ENCODE data around the gene MGLL. TPM values are rescaled to one million over a fixed set of nuclear protein-coding genes. Genes with fewer than 3 reads are reported as not detected.

Gene MGLL
- total RNA-seq, 1 donor from 2014 or later = 12.5 TPM

DNA sequence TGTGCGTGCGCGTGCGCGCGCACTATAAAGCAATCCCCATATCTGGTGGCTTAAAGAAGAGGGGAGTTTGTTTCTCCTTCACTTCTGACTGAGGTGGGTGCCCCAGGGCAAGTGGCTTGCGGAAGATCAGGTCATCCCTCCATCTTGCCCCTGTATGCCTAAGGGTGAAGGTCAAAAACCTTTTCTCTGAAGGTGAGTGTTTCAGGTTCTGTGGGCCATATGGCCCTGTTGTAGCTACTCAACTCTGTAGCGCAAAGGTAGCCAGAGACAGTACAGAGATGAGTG, 144.1 kb downstream of the MGLL start:
- Histone ChIP-seq H3K4me1 (ENCODE audit: control insufficient read depth in 3 of 3, insufficient read depth in 3 of 3, low read length in 3 of 3) (peaks cover 13 to 44% (median 32%) of the 10 kb centered on the region in 3 donors), H3K4me3 (ENCODE audit: low read length in 3 of 3) (no peak overlapping the region), H3K27ac (ENCODE audit: low read depth, low read length) (peak overlapping the region; percentile 18), H3K9me3 (ENCODE audit: control insufficient read depth in 3 of 3, low read length in 3 of 3) (no peaks in the 10 kb centered on the region), H3K36me3 (ENCODE audit: control insufficient read depth in 3 of 3, insufficient read depth in 3 of 3, low read length in 3 of 3) (peaks cover 27 to 44% (median 43%) of the 10 kb centered on the region in 3 donors), H3K9ac (ENCODE audit: low read depth in 1 of 3, low read length in 3 of 3) (no peak overlapping the region), H3K27me3 (ENCODE audit: control insufficient read depth in 3 of 3, insufficient read depth in 3 of 3, low read length in 3 of 3) (no peaks in the 10 kb centered on the region)

DNA sequence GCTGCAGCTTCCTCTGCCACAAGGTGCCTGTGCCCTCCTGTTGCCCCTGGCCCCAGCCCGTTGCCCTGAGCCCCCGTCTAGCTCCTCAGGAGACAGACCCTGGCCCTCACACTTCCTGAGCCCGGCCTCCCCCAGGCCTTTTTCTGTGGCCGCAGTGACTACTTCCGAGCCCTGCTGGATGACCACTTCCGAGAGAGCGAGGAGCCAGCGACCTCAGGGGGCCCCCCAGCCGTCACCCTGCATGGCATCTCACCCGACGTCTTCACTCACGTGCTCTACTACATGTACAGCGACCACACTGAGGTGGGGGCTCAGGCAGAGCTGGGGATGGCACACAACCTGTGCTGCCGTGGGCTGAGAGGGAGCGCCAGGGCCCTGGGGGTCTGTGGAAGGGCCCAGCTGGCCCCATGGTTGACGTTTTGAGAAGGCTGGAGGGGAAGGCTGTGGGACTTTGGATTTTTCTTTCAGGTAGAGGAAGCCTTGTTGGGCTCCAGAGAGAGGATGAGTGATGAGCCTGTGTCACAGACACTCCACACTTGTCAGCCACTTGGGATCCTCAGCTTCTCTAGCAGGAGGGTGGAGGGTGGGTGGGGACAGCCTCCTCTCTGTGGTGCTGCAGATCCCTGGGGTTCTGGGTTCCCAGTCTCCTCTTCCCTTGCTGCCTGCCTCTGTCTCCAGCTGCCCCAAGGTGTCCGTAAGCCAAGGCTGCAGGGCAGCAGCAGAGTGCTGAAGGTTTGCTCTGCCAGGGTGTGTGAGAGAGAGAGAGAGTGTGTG, 144.6 kb downstream of the MGLL start:
- H3K4me1 ChIP-seq (ENCODE audit: control insufficient read depth in 3 of 3, insufficient read depth in 3 of 3, low read length in 3 of 3) = peaks cover 13 to 45% (median 32%) of the 10 kb centered on the region in 3 donors
- H3K27ac ChIP-seq (ENCODE audit: low read depth, low read length) = no peak overlapping the region
- no peak overlapping the region for H3K4me3 ChIP-seq (ENCODE audit: low read length in 3 of 3)
- H3K9me3 ChIP-seq (ENCODE audit: control insufficient read depth in 3 of 3, low read length in 3 of 3) = no peaks in the 10 kb centered on the region
- H3K9ac ChIP-seq (ENCODE audit: low read depth in 1 of 3, low read length in 3 of 3) = no peak overlapping the region
- no peaks in the 10 kb centered on the region for H3K27me3 ChIP-seq (ENCODE audit: control insufficient read depth in 3 of 3, insufficient read depth in 3 of 3, low read length in 3 of 3)
- peaks cover 27 to 44% (median 43%) of the 10 kb centered on the region in 3 donors for H3K36me3 ChIP-seq (ENCODE audit: control insufficient read depth in 3 of 3, insufficient read depth in 3 of 3, low read length in 3 of 3)

DNA sequence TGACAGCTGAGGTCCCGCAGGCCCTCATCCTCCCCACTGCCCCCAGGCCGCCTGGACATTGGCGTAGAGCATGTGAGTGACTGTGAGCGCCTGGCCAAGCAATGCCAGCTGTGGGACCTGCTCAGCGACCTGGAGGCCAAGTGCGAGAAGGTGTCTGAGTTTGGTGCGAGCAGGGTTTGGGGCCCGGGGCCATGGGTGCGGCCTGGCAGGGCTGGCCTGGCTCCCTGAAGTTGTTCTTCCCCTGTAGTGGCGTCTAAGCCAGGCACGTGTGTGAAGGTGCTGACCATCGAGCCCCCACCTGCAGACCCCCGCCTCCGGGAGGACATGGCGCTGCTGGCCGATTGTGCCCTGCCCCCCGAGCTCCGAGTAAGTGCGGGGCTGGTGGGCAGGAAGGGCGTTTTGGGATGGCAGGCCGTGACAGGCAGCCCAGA, 145.4 kb downstream of the MGLL start:
- H3K27me3 ChIP-seq (ENCODE audit: control insufficient read depth in 3 of 3, insufficient read depth in 3 of 3, low read length in 3 of 3) = no peaks in the 10 kb centered on the region
- peaks cover 27 to 44% (median 43%) of the 10 kb centered on the region in 3 donors for H3K36me3 ChIP-seq (ENCODE audit: control insufficient read depth in 3 of 3, insufficient read depth in 3 of 3, low read length in 3 of 3)
- no peak overlapping the region for H3K27ac ChIP-seq (ENCODE audit: low read depth, low read length)
- H3K4me1 ChIP-seq (ENCODE audit: control insufficient read depth in 3 of 3, insufficient read depth in 3 of 3, low read length in 3 of 3) = peaks cover 14 to 48% (median 36%) of the 10 kb centered on the region in 3 donors
- no peak overlapping the region for H3K9ac ChIP-seq (ENCODE audit: low read depth in 1 of 3, low read length in 3 of 3)
- H3K9me3 ChIP-seq (ENCODE audit: control insufficient read depth in 3 of 3, low read length in 3 of 3) = no peaks in the 10 kb centered on the region
- no peak overlapping the region for H3K4me3 ChIP-seq (ENCODE audit: low read length in 3 of 3)

DNA sequence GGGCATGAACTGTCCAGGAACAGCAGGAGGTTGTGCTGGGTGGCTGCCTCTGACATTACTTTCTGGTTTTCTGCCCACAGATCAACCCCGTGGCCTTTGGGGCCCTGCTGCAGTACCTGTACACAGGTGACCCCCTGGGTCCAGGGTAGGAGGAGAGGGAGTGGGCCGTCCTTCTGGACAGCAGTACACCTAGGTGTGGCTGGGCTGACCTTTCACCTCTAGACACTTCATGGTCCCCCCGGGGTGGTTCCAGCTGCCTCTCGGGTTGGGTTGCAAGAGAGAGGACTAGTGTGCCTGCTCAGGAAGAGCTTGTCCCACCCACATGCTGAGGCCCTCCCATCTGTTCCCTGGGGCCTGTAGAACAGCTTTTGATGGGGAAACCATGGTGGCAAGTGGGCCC, 145.9 kb downstream of the MGLL start:
- H3K4me3 ChIP-seq (ENCODE audit: low read length in 3 of 3) = peak overlapping the region in 1 of 3 donors; percentile 22
- H3K9me3 ChIP-seq (ENCODE audit: control insufficient read depth in 3 of 3, low read length in 3 of 3) = no peaks in the 10 kb centered on the region
- H3K27ac ChIP-seq (ENCODE audit: low read depth, low read length) = no peak overlapping the region
- peak overlapping the region in 1 of 3 donors; percentile 16 for H3K9ac ChIP-seq (ENCODE audit: low read depth in 1 of 3, low read length in 3 of 3)
- H3K36me3 ChIP-seq (ENCODE audit: control insufficient read depth in 3 of 3, insufficient read depth in 3 of 3, low read length in 3 of 3) = peaks cover 27 to 44% (median 43%) of the 10 kb centered on the region in 3 donors
- peaks cover 18 to 53% (median 39%) of the 10 kb centered on the region in 3 donors for H3K4me1 ChIP-seq (ENCODE audit: control insufficient read depth in 3 of 3, insufficient read depth in 3 of 3, low read length in 3 of 3)
- no peaks in the 10 kb centered on the region for H3K27me3 ChIP-seq (ENCODE audit: control insufficient read depth in 3 of 3, insufficient read depth in 3 of 3, low read length in 3 of 3)

DNA sequence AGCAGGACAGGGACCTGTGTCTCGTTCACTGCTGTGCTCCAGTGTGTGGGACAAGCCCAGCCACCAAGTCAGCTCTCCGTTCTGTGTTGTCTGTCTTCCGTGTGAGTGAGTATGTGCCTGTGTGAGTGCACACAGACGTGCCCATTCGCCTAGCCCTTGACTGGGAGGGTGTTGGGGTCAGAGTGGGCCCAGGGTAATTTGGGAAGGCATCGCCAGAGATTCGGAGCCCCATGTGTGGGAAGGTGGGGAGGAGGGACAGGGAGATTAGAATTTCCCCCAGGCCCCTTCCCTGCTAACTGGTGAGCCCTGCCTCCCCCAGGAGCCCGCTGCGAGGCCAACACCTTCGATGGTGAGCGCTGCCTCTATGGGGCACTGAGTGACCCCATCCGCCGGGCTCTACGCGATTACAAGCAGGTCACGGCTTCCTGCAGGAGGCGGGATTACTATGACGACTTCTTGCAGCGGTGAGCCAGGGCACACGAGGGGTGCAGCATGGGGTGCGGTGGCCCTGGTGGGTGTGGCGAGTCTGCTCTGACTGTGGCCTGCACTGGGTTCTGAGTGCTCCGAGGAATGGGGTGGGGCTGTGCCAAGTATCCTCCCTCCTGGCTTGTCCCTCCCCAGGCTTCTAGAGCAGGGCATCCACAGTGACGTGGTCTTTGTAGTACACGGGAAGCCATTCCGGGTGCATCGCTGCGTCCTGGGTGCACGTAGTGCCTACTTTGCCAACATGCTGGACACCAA, 146.5 kb downstream of the MGLL start:
- Histone ChIP-seq H3K27ac (ENCODE audit: low read depth, low read length) (no peak overlapping the region), H3K27me3 (ENCODE audit: control insufficient read depth in 3 of 3, insufficient read depth in 3 of 3, low read length in 3 of 3) (no peaks in the 10 kb centered on the region), H3K9ac (ENCODE audit: low read depth in 1 of 3, low read length in 3 of 3) (peak overlapping the region in 1 of 3 donors; percentile 16), H3K4me1 (ENCODE audit: control insufficient read depth in 3 of 3, insufficient read depth in 3 of 3, low read length in 3 of 3) (peaks cover 18 to 55% (median 39%) of the 10 kb centered on the region in 3 donors), H3K4me3 (ENCODE audit: low read length in 3 of 3) (peak overlapping the region in 1 of 3 donors; percentile 22), H3K9me3 (ENCODE audit: control insufficient read depth in 3 of 3, low read length in 3 of 3) (no peaks in the 10 kb centered on the region), H3K36me3 (ENCODE audit: control insufficient read depth in 3 of 3, insufficient read depth in 3 of 3, low read length in 3 of 3) (peaks cover 27 to 44% (median 43%) of the 10 kb centered on the region in 3 donors)

DNA sequence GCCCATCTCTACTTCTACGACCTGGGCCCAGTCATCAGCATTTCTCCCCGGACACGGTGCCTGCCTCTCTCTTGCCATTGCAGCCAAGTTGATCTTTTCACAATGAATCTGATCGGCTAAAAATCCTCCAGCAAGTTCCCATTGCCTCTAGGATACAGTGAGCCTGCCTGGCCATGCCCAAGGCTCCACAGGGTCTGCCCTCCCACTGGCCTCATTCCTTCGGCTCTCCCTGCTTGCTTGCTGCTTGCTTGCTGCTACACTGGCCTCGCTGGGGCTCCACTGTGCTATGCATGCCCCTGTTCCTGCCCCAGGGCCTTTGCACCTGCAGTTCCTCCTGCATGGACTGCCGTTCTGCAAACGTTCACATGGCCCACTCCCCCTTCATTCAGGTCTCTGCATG, 147.5 kb downstream of the MGLL start:
- H3K9ac ChIP-seq (ENCODE audit: low read depth in 1 of 3, low read length in 3 of 3) = no peak overlapping the region
- H3K27ac ChIP-seq (ENCODE audit: low read depth, low read length) = no peak overlapping the region
- peak overlapping the region in 1 of 3 donors; percentile 22 for H3K4me3 ChIP-seq (ENCODE audit: low read length in 3 of 3)
- H3K4me1 ChIP-seq (ENCODE audit: control insufficient read depth in 3 of 3, insufficient read depth in 3 of 3, low read length in 3 of 3) = peaks cover 18 to 55% (median 39%) of the 10 kb centered on the region in 3 donors
- no peaks in the 10 kb centered on the region for H3K9me3 ChIP-seq (ENCODE audit: control insufficient read depth in 3 of 3, low read length in 3 of 3)
- no peaks in the 10 kb centered on the region for H3K27me3 ChIP-seq (ENCODE audit: control insufficient read depth in 3 of 3, insufficient read depth in 3 of 3, low read length in 3 of 3)
- H3K36me3 ChIP-seq (ENCODE audit: control insufficient read depth in 3 of 3, insufficient read depth in 3 of 3, low read length in 3 of 3) = peaks cover 25 to 37% (median 34%) of the 10 kb centered on the region in 3 donors

DNA sequence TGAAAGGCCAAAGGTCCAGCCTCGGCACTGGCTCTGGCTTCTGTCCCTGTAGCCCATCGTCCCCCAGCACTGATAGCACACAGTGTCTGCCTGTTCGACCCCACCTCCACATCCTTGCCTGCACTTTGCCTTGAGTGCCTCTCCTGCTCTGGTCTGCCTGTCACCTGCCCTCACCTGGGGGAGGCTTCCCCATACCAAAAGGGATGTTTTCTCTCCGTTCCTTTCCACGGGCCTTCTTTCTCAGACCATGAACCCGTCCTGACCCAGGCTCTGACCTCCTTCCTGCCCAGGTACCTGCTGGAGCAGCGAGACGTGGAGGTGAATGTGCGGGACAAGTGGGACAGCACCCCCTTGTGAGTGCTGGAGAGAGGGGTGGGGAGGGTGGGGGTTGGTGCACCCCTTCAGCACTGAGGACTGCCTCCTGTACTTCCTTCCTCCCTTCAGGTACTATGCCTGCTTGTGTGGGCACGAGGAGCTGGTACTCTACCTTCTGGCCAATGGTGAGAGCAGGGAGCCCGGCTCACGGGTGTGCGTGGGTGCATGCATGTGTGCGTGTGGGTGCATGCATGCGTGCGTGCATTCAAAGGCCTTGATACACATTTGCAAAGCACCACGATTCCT, 148.1 kb downstream of the MGLL start:
- peaks cover 18 to 55% (median 39%) of the 10 kb centered on the region in 3 donors for H3K4me1 ChIP-seq (ENCODE audit: control insufficient read depth in 3 of 3, insufficient read depth in 3 of 3, low read length in 3 of 3)
- peak overlapping the region; percentile 68 to 89 (median 84) for H3K4me3 ChIP-seq (ENCODE audit: low read length in 3 of 3)
- H3K36me3 ChIP-seq (ENCODE audit: control insufficient read depth in 3 of 3, insufficient read depth in 3 of 3, low read length in 3 of 3) = peaks cover 24 to 35% (median 33%) of the 10 kb centered on the region in 3 donors
- peak overlapping the region; percentile 77 to 85 (median 81) for H3K9ac ChIP-seq (ENCODE audit: low read depth in 1 of 3, low read length in 3 of 3)
- H3K27ac ChIP-seq (ENCODE audit: low read depth, low read length) = no peak overlapping the region
- no peaks in the 10 kb centered on the region for H3K27me3 ChIP-seq (ENCODE audit: control insufficient read depth in 3 of 3, insufficient read depth in 3 of 3, low read length in 3 of 3)
- H3K9me3 ChIP-seq (ENCODE audit: control insufficient read depth in 3 of 3, low read length in 3 of 3) = no peaks in the 10 kb centered on the region

DNA sequence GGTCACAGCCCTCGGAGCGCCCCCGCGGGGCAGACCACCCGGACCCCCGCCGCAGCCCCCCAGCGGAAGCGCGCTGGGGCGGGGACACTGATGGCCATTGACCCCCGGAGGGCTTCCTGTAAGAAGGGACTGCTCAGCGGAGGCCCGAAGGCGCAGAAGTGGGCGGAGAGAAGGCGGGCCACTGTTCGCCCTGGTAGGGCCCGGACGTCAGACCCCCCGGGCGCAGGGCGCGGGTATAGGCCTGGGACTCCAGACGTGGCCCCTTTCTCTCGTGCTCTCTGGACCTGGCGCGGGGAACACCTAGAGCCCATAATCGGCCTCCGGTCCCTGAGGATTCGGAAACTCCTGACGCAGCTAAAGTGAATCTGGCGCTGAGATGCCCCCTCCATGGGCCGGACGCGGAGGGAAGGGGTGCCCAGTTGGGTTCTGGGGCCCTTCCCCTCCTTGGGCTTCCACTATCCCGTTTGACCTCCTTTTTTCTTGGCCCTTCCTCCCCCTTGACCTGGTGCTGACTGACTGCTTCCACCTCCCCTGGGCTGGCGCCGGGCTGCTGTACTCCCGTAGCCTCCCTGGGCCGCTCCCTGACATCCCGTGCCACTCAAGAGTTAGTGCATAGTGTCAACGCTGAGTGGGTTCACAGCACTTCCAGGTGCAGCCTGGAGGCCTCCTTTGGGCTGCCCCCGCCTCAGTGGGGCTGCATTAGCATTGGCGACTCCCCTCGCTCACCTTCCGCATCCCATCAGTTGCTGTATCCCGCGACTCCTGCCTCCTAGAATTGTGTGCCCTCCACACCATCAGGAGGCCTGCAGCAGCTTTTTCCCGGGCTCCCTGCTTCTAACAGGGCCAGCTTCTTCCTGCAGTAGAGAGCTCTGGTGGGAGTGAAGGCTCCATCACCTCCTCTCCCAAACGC, 148.9 kb downstream of the MGLL start:
- H3K4me3 ChIP-seq (ENCODE audit: low read length in 3 of 3) = peak overlapping the region; percentile 68 to 89 (median 84)
- H3K4me1 ChIP-seq (ENCODE audit: control insufficient read depth in 3 of 3, insufficient read depth in 3 of 3, low read length in 3 of 3) = peaks cover 14 to 47% (median 32%) of the 10 kb centered on the region in 3 donors
- no peaks in the 10 kb centered on the region for H3K9me3 ChIP-seq (ENCODE audit: control insufficient read depth in 3 of 3, low read length in 3 of 3)
- peaks cover 24 to 32% (median 27%) of the 10 kb centered on the region in 3 donors for H3K36me3 ChIP-seq (ENCODE audit: control insufficient read depth in 3 of 3, insufficient read depth in 3 of 3, low read length in 3 of 3)
- peak overlapping the region; percentile 79 for H3K27ac ChIP-seq (ENCODE audit: low read depth, low read length)
- no peaks in the 10 kb centered on the region for H3K27me3 ChIP-seq (ENCODE audit: control insufficient read depth in 3 of 3, insufficient read depth in 3 of 3, low read length in 3 of 3)
- H3K9ac ChIP-seq (ENCODE audit: low read depth in 1 of 3, low read length in 3 of 3) = peak overlapping the region; percentile 77 to 85 (median 81)

Measured in skeletal muscle tissue (tissue), 4 donors.